RWPE2 (cell line): ENCODE results near the gene RSRC1.
A peak's percentile ranks its signal among the peaks of the same experiment; 100 is the strongest.

ENCODE experiments used
- ATAC-seq: fragments of 200-7000 bp; cut with Tn5 transposase; 3 replicates; pipeline ENCODE4 v1.9.1; 2021; ENCODE audit warnings: low read depth
- DNase-seq: peaks from one replicate; pipeline ENCODE4 v3.0.0-alpha.2; 2020; ENCODE audit warnings: low spot score
- H3K27ac ChIP-seq: fragments of 450-650 bp; 2 replicates; pipeline ENCODE4 v1.5.1; 2017; ENCODE audit warnings: mild to moderate bottlenecking; ENCODE audit not compliant: poor library complexity, severe bottlenecking
- H3K27me3 ChIP-seq: fragments of 250-450 bp; sonication (Bioruptor Pico); 2 replicates; pipeline ENCODE4 v1.5.1; 2021; ENCODE audit warnings: mild to moderate bottlenecking, moderate library complexity; ENCODE audit not compliant: insufficient read depth, poor library complexity, severe bottlenecking
- H3K36me3 ChIP-seq: fragments of 250-450 bp; sonication (Bioruptor Pico); 2 replicates; pipeline ENCODE4 v1.5.1; 2020; ENCODE audit warnings: low read depth, mild to moderate bottlenecking, moderate library complexity
- H3K4me1 ChIP-seq: fragments of 250-450 bp; sonication (Bioruptor Pico); 2 replicates; pipeline ENCODE4 v1.5.1; 2021; ENCODE audit warnings: mild to moderate bottlenecking, moderate library complexity; ENCODE audit not compliant: insufficient read depth, poor library complexity, severe bottlenecking
- H3K4me3 ChIP-seq: fragments of 250-450 bp; sonication (Bioruptor Pico); 2 replicates; pipeline ENCODE4 v1.5.1; 2021; ENCODE audit warnings: mild to moderate bottlenecking, moderate library complexity; ENCODE audit not compliant: severe bottlenecking
- H3K9me3 ChIP-seq: fragments of 250-450 bp; sonication (Bioruptor Pico); 2 replicates; pipeline ENCODE4 v1.5.1; 2021; ENCODE audit warnings: mild to moderate bottlenecking, moderate library complexity; ENCODE audit not compliant: severe bottlenecking
- TF ChIP-seq, protein P1 (sequence below): fragments of 450-650 bp; IDR thresholded peaks from one replicate; pipeline ENCODE4 v1.5.1; 2017; ENCODE audit warnings: mild to moderate bottlenecking, moderate library complexity; ENCODE audit not compliant: poor library complexity, severe bottlenecking

RSRC1 gene

DNA sequence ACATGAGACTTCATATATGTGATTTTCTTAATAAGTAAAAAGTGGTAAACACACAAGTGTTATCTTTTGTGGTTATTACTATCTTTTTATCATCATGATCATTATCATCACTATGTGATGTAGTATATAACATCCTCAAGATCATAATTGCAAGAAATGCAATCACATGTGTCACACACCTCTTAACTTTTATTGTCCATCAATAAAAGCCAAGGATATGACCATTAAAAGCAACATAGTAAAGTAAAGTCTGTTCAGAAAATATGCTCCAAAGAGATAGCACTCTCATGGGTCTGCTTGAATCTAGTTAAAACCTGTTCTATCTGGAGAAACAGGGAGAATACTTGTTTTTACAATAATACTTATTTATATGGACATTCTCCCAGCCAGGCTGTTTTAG is 308.1 kb downstream of the RSRC1 start:
- Histone ChIP-seq H3K9me3 (no peaks in the 10 kb centered on the region), H3K36me3 (no peaks in the 10 kb centered on the region), H3K27ac (no peak overlapping the region), H3K4me3 (no peak overlapping the region), H3K27me3 (no peaks in the 10 kb centered on the region), H3K4me1 (peaks cover 13% of the 10 kb centered on the region)
- no peak for ATAC-seq
- TF ChIP-seq, protein P1, sequence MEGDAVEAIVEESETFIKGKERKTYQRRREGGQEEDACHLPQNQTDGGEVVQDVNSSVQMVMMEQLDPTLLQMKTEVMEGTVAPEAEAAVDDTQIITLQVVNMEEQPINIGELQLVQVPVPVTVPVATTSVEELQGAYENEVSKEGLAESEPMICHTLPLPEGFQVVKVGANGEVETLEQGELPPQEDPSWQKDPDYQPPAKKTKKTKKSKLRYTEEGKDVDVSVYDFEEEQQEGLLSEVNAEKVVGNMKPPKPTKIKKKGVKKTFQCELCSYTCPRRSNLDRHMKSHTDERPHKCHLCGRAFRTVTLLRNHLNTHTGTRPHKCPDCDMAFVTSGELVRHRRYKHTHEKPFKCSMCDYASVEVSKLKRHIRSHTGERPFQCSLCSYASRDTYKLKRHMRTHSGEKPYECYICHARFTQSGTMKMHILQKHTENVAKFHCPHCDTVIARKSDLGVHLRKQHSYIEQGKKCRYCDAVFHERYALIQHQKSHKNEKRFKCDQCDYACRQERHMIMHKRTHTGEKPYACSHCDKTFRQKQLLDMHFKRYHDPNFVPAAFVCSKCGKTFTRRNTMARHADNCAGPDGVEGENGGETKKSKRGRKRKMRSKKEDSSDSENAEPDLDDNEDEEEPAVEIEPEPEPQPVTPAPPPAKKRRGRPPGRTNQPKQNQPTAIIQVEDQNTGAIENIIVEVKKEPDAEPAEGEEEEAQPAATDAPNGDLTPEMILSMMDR = no peak
- no peak for DNase-seq

DNA sequence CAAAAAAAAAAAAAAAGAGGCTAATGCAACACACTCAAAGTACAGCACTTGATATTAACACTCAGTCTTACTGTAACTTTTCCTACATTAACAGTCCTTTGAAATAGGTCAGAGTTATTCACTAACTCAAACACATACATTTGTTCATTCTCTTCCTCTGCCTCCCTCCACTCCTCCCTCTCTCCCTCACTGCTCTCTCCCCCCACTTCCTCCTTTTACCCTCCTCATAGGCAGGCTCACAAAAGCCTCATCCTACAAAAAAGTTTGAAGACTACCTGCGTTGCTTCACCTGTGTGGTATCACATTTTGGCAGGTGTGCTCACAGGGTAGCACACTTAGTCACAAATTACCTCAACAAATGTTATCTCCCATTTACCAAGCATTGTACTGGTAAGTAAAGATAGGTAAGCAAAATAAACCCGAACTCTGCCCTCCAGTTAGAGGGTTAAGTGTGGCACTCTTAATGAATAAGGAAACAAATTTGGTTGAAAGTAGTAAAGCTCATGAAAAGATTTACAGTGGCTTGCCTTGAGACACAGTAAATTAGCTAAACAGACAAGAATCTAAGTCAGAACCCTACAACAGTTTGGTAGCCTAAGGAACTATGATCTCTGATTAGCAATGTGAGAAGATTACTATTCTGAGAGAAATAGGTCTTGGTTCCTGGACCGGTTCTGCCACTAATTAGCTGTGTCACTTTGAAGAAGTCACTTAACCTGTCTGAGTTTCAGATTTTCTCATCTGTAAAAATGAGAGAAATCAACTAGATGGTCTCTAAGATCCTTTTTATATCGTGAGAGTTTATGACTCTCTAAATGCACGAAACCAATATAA is 310.1 kb downstream of the RSRC1 start:
- Histone ChIP-seq H3K9me3 (no peaks in the 10 kb centered on the region), H3K36me3 (no peaks in the 10 kb centered on the region), H3K27ac (no peak overlapping the region), H3K4me3 (no peak overlapping the region), H3K4me1 (peaks cover 13% of the 10 kb centered on the region), H3K27me3 (no peaks in the 10 kb centered on the region)
- TF ChIP-seq, protein P1 = no peak
- ATAC-seq (no peak), DNase-seq (no peak)

DNA sequence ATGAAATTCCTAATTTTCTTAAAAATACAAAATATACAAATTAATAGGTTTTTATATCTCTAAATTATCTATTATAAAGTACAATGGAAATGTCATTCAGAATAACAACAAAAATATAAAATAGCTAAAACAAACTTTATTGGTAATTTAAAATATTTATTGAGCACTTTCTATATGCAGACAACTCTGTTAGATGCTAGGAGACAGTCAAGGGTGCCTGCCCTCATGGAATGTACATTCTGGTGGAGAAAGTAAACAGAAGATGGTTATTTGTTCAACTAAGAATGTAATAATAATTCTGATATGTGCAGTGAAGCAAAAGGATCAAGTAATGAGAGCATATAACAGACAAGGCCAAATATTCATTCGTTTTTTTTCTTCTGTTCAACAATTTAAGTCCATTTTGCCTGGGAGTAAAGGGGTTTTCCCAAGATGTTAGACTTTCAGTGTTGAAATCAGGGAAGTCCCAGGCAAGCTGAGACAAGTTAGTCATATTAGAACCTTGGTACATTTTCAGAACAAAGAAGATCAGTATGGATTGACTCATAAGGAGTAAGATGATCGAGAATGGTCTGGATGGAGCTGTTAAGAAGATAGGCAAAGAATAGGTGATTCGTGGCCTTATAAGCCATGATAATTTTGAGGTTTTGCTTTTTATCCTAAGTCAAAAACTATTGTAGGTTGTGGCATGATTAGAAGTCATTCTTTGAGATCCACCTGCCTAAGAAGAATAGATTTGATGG is 310.9 kb downstream of the RSRC1 start:
- no peak overlapping the region for H3K4me3 ChIP-seq
- H3K36me3 ChIP-seq = no peaks in the 10 kb centered on the region
- H3K27ac ChIP-seq = peak overlapping the region; percentile 21
- H3K9me3 ChIP-seq = no peaks in the 10 kb centered on the region
- H3K27me3 ChIP-seq = no peaks in the 10 kb centered on the region
- peak; percentile 100 for ATAC-seq
- TF ChIP-seq, protein P1 = no peak
- H3K4me1 ChIP-seq = peaks cover 13% of the 10 kb centered on the region
- no peak for DNase-seq

DNA sequence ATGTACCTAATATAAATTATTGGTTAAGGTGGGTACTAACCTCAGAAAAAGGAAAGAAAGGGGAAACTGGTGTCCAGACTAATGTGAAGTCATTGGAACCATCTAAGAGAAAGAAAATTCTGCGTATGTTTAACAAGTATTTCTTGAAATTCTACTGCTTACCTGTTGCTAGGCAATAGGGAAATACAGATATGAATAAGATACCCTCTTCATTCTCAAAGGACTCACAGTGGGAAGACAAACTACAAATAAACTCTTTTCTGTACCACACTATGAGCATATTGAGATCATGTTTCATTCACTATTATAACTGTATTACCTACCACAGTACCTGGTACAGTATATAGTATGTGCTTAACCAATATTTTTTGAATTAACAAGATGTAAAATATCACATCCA is 320.6 kb downstream of the RSRC1 start:
- Histone ChIP-seq H3K4me3 (no peak overlapping the region), H3K27ac (no peak overlapping the region)

More for the DNA sequence above, 320.6 kb downstream of the RSRC1 start:
- no peaks in the 10 kb centered on the region for H3K36me3 ChIP-seq
- TF ChIP-seq, protein P1 = no peak
- DNase-seq (no peak), ATAC-seq (no peak)
- H3K4me1 ChIP-seq = no peaks in the 10 kb centered on the region
- no peaks in the 10 kb centered on the region for H3K9me3 ChIP-seq
- H3K27me3 ChIP-seq = no peaks in the 10 kb centered on the region
